ENCODE data around the gene CEP128.

Gene CEP128

GRCh38 chr14:80602946-80603345 lies 338.6 kb downstream of the CEP128 start:
- DNase-seq = no peak

GRCh38 chr14:80587096-80587724 lies 354.3 kb downstream of the CEP128 start:
- DNase-seq = peak in 1 of 2 experiments; percentile 59

- no peak for DNase-seq
These were observed 355.4 kb downstream of the CEP128 start for GRCh38 chr14:80586131-80586530.

- no peak for DNase-seq
These were observed 356.1 kb downstream of the CEP128 start for GRCh38 chr14:80585506-80585835.

GRCh38 chr14:80584744-80585505 lies 356.6 kb downstream of the CEP128 start:
- DNase-seq = peak in 1 of 2 experiments; percentile 16

GRCh38 chr14:80577599-80577998 lies 363.9 kb downstream of the CEP128 start:
- DNase-seq = no peak

- DNase-seq = no peak
These were observed 365.1 kb downstream of the CEP128 start for GRCh38 chr14:80576401-80576800.

GRCh38 chr14:80575763-80576162 lies 365.8 kb downstream of the CEP128 start:
- no peak for DNase-seq

GRCh38 chr14:80572666-80573065 lies 368.9 kb downstream of the CEP128 start:
- DNase-seq = no peak

GRCh38 chr14:80570930-80571298 lies 370.6 kb downstream of the CEP128 start:
- no peak for DNase-seq

- peak in 1 of 2 experiments; percentile 5 for DNase-seq
These were observed 373.5 kb downstream of the CEP128 start for GRCh38 chr14:80567905-80568536.

GRCh38 chr14:80565001-80565400 lies 376.5 kb downstream of the CEP128 start:
- no peak for DNase-seq

- DNase-seq = no peak
These were observed 377.5 kb downstream of the CEP128 start for GRCh38 chr14:80564051-80564450.

- DNase-seq = no peak
These were observed 380.5 kb downstream of the CEP128 start for GRCh38 chr14:80560800-80561657.

GRCh38 chr14:80554139-80554538 lies 387.4 kb downstream of the CEP128 start:
- no peak for DNase-seq

GRCh38 chr14:80549141-80549540 lies 392.4 kb downstream of the CEP128 start:
- no peak for DNase-seq

- DNase-seq = no peak
These were observed 395.3 kb downstream of the CEP128 start for GRCh38 chr14:80545935-80546854.

GRCh38 chr14:80544366-80544765 lies 397.2 kb downstream of the CEP128 start:
- no peak for DNase-seq

GRCh38 chr14:80543211-80543610 lies 398.3 kb downstream of the CEP128 start:
- no peak for DNase-seq

GRCh38 chr14:80538633-80539375 lies 402.7 kb downstream of the CEP128 start:
- DNase-seq = no peak

- no peak for DNase-seq
These were observed 403.9 kb downstream of the CEP128 start for GRCh38 chr14:80537626-80538025.

Measured in SW 1271 (cell line).